Endometrium (tissue), 2 donors: ENCODE results near the gene ANKRD27.
"Not testable (repeated sequence)": the region's sequence is repeated elsewhere in the genome, so short reads cannot be mapped to it uniquely, and the experiment has no call there.

ENCODE experiments used
- FAIRE-seq: peaks from 2 replicates; lab custom pipeline; 2012; peaks lifted over from hg19 to GRCh38; lab: Jason Lieb, UNC
- donor health status: control.
- donor health status: control.

ANKRD27 gene

GRCh38 chr19:32599736-32600157 is 75.2 kb downstream of the ANKRD27 start:
- FAIRE-seq, result peak; percentile 71

GRCh38 chr19:32599258-32599657 is 75.7 kb downstream of the ANKRD27 start:
- no peak for FAIRE-seq

DNA sequence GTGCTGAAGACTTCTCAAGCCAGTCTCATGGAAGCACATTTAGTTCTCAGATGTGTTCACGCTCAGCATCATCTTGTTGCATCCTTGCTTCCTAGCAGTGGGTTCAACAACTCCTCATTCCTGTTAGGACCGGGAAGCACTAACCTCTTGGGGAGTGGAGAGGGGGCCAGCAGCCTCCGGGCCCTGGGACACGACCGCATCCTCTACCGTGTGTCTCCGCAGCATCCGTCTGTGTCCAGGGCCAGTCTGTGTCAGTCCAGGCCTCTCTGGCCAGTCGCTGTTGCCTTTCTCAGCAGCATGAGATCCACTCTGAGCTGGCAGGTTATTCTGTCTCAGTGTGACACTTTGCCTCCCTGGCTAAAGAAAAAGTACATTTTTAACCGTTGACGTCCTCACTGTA is 77.0 kb downstream of the ANKRD27 start:
- FAIRE-seq, result no peak

DNA sequence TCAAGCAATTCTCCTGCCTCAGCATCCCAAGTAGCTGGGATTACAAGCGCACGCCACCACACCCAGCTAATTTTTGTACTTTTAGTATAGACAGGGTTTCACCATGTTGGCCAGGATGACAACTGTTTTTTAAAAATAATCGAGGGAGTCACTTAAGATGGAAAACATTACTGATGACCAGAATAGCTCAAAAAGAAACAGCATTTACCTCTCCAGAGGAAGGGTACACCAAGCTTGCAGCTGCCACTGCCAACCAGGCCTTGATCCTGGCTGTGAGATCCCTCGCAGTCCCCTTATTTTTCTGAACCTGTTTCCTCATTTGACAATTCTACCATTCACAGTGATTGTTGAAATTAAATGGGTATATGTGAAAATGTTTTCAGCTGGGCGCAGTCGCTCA is 79.5 kb downstream of the ANKRD27 start:
- no peak for FAIRE-seq

- no peak for FAIRE-seq
Observed at GRCh38 chr19:32594021-32594420, 81.0 kb downstream of the ANKRD27 start.

GRCh38 chr19:32587747-32588504 is 87.1 kb downstream of the ANKRD27 start:
- FAIRE-seq, result not testable (repeated sequence)

GRCh38 chr19:32581705-32582179 is 93.2 kb downstream of the ANKRD27 start:
- FAIRE-seq, result no peak

GRCh38 chr19:32580901-32581704 is 93.9 kb downstream of the ANKRD27 start, which contains the start of gene PDCD5:
Gene PDCD5 (plus strand): TSS chr19:32581190. CDS start chr19:32581262, 72 bp downstream.
- no peak for FAIRE-seq

DNA sequence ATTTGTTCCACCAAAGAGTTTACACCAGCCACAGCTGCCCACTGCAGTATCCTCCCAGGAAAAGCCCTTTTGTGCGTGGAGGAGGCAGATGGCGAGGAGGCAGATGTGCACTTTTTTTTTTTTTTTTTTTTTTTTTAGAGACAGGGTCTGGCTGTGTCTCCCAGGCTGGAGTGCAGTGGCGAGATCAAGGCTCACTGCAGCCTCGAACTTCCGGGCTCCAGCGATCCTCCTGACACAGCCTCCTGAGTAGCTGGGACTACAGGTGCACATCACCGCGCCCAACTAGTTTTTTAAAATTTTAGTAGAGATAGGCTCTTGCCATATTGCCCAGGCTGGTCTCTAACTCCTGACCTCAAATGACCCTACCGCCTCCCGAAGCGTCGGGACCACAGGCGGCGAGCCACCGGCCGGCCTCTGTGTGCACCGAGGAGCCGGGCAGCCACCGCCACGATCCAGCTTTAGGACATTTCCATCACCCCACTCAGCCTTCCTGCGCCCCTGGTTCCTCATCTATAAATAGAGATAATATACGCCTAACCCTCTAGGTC is 94.6 kb downstream of the ANKRD27 start:
- FAIRE-seq, result no peak

- no peak for FAIRE-seq
Observed at GRCh38 chr19:32576790-32577189, 98.2 kb downstream of the ANKRD27 start.

GRCh38 chr19:32573492-32573794 is 101.5 kb downstream of the ANKRD27 start:
- no peak for FAIRE-seq

GRCh38 chr19:32572700-32573491 is 102.1 kb downstream of the ANKRD27 start:
- not testable (repeated sequence) for FAIRE-seq

- FAIRE-seq, result not testable (repeated sequence)
Observed at GRCh38 chr19:32571471-32572075, 103.4 kb downstream of the ANKRD27 start.

DNA sequence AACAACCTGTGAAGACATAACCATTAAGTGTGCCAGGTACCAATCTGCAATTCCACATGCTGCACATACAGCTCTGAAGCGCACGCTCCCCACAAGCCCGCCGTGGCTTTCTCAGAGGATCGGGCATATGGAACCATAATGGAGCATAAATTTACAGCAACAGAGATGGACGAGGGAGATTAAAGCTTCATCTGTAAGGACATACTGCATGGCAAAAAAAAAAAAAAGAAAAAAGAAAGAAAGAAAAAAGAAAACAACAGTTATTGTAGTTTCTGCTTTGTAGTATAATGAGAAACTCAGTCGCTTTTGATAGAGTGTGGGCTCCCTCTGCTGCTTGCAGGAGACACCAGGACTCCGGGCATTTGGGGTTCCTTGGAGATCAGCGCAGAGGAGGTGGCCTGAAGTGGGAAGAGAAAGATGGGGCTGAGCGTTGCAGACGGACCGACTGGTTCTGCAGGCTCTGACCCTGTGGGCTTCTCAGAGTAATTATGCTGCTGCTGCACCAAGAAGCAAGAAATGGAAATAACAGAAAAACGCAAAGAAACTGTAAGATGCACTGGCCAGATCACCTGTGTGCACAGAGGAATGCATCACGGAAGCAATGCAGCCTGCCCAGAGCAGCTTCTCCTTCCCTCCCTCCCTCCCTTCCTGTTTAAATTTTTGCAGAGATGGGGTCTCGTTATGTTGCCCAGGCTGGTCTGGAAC is 104.7 kb downstream of the ANKRD27 start:
- FAIRE-seq, result no peak

- no peak for FAIRE-seq
Observed at GRCh38 chr19:32567486-32567885, 107.5 kb downstream of the ANKRD27 start.

GRCh38 chr19:32566246-32566830 is 108.6 kb downstream of the ANKRD27 start:
- FAIRE-seq, result no peak

GRCh38 chr19:32563761-32564160 is 111.2 kb downstream of the ANKRD27 start:
- no peak for FAIRE-seq

DNA sequence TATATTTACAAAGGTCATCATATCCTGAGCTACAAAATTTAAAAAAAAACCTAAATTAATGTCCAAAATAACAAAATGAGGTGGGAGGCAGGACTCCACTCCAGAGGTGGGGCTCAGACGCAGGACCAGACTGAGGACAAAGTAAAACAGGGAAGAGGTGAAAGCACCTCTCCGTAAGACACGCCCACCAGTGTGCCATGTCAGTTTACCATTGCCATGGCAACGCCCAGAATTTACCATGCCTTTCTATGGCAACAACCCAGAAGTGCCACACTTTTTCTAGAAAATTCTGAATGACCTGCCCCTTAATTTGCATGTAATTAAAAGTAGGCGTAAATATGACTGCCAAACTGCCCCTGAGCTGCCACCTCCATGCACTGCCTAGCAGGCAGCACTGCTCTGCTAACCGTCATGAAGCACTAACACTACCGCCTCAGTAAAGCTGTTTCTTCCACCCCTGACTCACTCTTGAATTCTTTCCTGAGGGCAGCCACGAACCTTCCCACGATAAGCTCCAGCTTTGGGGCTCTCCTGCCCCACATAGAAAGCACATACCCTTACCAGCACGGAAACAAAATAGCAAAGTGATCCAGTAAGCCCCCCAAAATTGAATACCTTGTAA is 116.3 kb downstream of the ANKRD27 start:
- FAIRE-seq, result no peak

DNA sequence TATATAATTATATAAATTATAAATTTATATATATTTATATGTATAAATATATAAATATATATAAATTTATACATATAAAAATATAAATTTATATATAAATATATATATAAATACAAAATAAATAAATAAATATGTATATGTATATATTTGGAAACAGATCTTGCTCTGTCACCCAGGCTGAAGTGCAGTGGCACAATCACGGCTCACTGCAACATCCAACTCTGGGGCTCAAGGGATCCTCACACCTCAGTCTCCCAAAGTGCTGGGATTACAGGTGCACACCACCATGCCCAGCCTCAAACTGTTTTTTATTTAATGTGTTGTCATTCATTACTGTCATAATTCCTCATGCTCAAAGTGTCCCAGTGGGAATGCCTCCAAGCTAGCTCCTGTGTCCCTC is 119.2 kb downstream of the ANKRD27 start:
- no peak for FAIRE-seq

- FAIRE-seq, result no peak
Observed at GRCh38 chr19:32550666-32551065, 124.3 kb downstream of the ANKRD27 start.
